B cell (primary cell): Measurements from ENCODE around the gene SDC4. TPM values are rescaled to one million over a fixed set of nuclear protein-coding genes. Genes with fewer than 3 reads are reported as not detected.

ENCODE experiments used
- ATAC-seq: fragments of 200-7000 bp; cut with Tn5 transposase; one replicate; pipeline ENCODE4 v1.10.0; 2021; ENCODE audit warnings: low read depth, mild to moderate bottlenecking, moderate number of reproducible peaks, moderate library complexity
- CTCF ChIA-PET: fragments of 350-600 bp; sonication (Branson Sonifier 250); formaldehyde crosslinking; loops from one replicate; lab custom pipeline; 2021; ENCODE audit warnings: antibody characterized with exemption, inconsistent platforms; lab: Charles Lee
- POLR2A ChIA-PET: fragments of 350-600 bp; sonication (Branson Sonifier 250); formaldehyde crosslinking; loops from one replicate; lab custom pipeline; 2021; ENCODE audit warnings: antibody characterized with exemption; lab: Charles Lee
- DNase-seq: peaks from one replicate; pipeline ENCODE4 v3.0.0; 2013
- H2AFZ ChIP-seq: 2 replicates; pipeline ENCODE4 v1.6.1; 2012; ENCODE audit warnings: mild to moderate bottlenecking, low read depth, low read length; ENCODE audit not compliant: insufficient read depth, poor library complexity, severe bottlenecking
- H3K27ac ChIP-seq, 2 donors: 1 replicate in 1 of 2; 2 replicates in 1 of 2; pipeline ENCODE4 v1.5.1; 2012 to 2013; ENCODE audit warnings: low read length in 2 of 2, mild to moderate bottlenecking in 2 of 2, moderate library complexity in 1 of 2
- H3K27me3 ChIP-seq, 4 experiments: fragments of 200-600 bp in 1 of 4; sonication (generic) in 1 of 4; replicated peaks in 1 of 4; 1 replicate in 2 of 4; 2 replicates in 2 of 4; pipeline versions ENCODE4 v1.6.1 to v1.7.0; 2013 to 2016; ENCODE audit warnings: low read length in 3 of 4, mild to moderate bottlenecking in 2 of 4, mixed read lengths in 1 of 4, moderate library complexity in 1 of 4; ENCODE audit not compliant: insufficient read depth in 4 of 4, control insufficient read depth in 3 of 4; ENCODE audit errors: control extremely low read depth in 1 of 4
- H3K36me3 ChIP-seq, 2 experiments: replicated peaks in 1 of 2; 1 replicate in 1 of 2; 2 replicates in 1 of 2; pipeline versions ENCODE4 v1.6.1 to v1.7.1; 2013; ENCODE audit warnings: low read length in 1 of 2; ENCODE audit not compliant: insufficient read depth in 2 of 2, control insufficient read depth in 1 of 2; ENCODE audit errors: control extremely low read depth in 1 of 2, extremely low read depth in 1 of 2
- H3K4me1 ChIP-seq, 2 donors: fragments of 200-600 bp in 1 of 2; sonication (generic) in 1 of 2; 1 replicate in 1 of 2; 2 replicates in 1 of 2; pipeline versions ENCODE4 v1.5.1 to v1.6.1; 2013 to 2017; ENCODE audit warnings: low read length in 2 of 2; ENCODE audit not compliant: control insufficient read depth in 2 of 2, insufficient read depth in 2 of 2
- H3K4me2 ChIP-seq: replicated peaks from 2 replicates; pipeline ENCODE3; 2012; ENCODE audit warnings: mild to moderate bottlenecking, low read depth, low read length; ENCODE audit not compliant: poor library complexity, severe bottlenecking
- H3K4me3 ChIP-seq, 5 experiments: fragments of 200-600 bp in 1 of 5; sonication (generic) in 1 of 5; 1 replicate in 3 of 5; 2 replicates in 2 of 5; pipeline versions ENCODE4 v1.5.1 to v1.7.0; 2011 to 2016; ENCODE audit warnings: low read length in 4 of 5, mild to moderate bottlenecking in 4 of 5, low read depth in 2 of 5, control low read depth in 1 of 5, moderate library complexity in 1 of 5; ENCODE audit not compliant: insufficient read depth in 1 of 5; ENCODE audit errors: control extremely low read depth in 1 of 5, extremely low read depth in 1 of 5
- H3K79me2 ChIP-seq: fragments of 200-600 bp; sonication (generic); one replicate; pipeline ENCODE4 v1.6.0; 2016; ENCODE audit warnings: low read length; ENCODE audit not compliant: control insufficient read depth, insufficient read depth
- H3K9ac ChIP-seq: fragments of 200-600 bp; sonication (generic); 2 replicates; pipeline ENCODE4 v1.6.1; 2017; ENCODE audit warnings: mild to moderate bottlenecking, low read length, moderate library complexity
- H3K9me3 ChIP-seq, 3 donors: one replicate each; pipeline versions ENCODE4 v1.6.1 to v1.7.1; 2013; ENCODE audit warnings: low read length in 2 of 3; ENCODE audit not compliant: control insufficient read depth in 2 of 3, insufficient read depth in 1 of 3; ENCODE audit errors: control extremely low read depth in 1 of 3
- H4K20me1 ChIP-seq: 2 replicates; pipeline ENCODE4 v1.6.0; 2012; ENCODE audit warnings: mild to moderate bottlenecking, low read length; ENCODE audit not compliant: insufficient read depth, control insufficient read depth, poor library complexity, severe bottlenecking
- H3K27ac Mint-ChIP-seq: one replicate; pipeline ENCODE4 v1.8.0; 2021; ENCODE audit warnings: mixed read lengths
- H3K27me3 Mint-ChIP-seq: one replicate; pipeline ENCODE4 v1.8.0; 2021; ENCODE audit warnings: mixed read lengths
- H3K4me1 Mint-ChIP-seq: one replicate; pipeline ENCODE4 v1.8.0; 2021; ENCODE audit warnings: mixed read lengths
- H3K4me3 Mint-ChIP-seq: one replicate; pipeline ENCODE4 v1.8.0; 2021; ENCODE audit warnings: mixed read lengths
- H3K9me3 Mint-ChIP-seq: one replicate; pipeline ENCODE4 v1.8.0; 2022; ENCODE audit warnings: mixed read lengths; ENCODE audit not compliant: insufficient read depth
- EZH2 ChIP-seq: IDR thresholded peaks from 2 replicates; pipeline ENCODE4 v1.6.1; 2012; ENCODE audit warnings: borderline replicate concordance, low read depth, mild to moderate bottlenecking, moderate library complexity, low read length; ENCODE audit not compliant: insufficient read depth, poor library complexity, severe bottlenecking
- WGBS: methylation state at CpG from one replicate; pipeline ENCODE4 v1.1.5; 2013; ENCODE audit warnings: missing lambda C conversion rate; ENCODE audit not compliant: insufficient coverage; 5-methylcytosine and 5-hydroxymethylcytosine counted together
- intact Hi-C: fragments of 100-400 bp; cut with micrococcal nuclease; formaldehyde crosslinking; loops from one replicate; pipeline ENCODE4 v1.10.0; 2022
- polyA plus RNA-seq: library from polyadenylated mRNA; depleted of rRNA; stranded (reverse); fragments of >200 nt; gene quantifications from 2 replicates; pipeline ENCODE4 v1.2.3, GENCODE V29; 2012
- total RNA-seq, 2 donors: library from RNA; stranded (reverse); fragments of 120-200 nt in 1 of 2; gene quantifications; 1 replicate in 1 of 2; 2 replicates in 1 of 2; pipeline versions ENCODE4 v1.2.3 to v1.2.4, GENCODE V29; 2013 to 2022
- TF ChIP-seq, protein P1 (sequence below): fragments of 200-600 bp; IDR thresholded peaks from one replicate; pipeline ENCODE4 v1.8.0; 2022; ENCODE audit warnings: antibody characterized with exemption, mild to moderate bottlenecking

The SDC4 gene
- total and polyA plus RNA-seq, 2 donors (not counting 1 experiment from before 2014, with no cell fraction given): 0.04 TPM; not detected in 1

DNA sequence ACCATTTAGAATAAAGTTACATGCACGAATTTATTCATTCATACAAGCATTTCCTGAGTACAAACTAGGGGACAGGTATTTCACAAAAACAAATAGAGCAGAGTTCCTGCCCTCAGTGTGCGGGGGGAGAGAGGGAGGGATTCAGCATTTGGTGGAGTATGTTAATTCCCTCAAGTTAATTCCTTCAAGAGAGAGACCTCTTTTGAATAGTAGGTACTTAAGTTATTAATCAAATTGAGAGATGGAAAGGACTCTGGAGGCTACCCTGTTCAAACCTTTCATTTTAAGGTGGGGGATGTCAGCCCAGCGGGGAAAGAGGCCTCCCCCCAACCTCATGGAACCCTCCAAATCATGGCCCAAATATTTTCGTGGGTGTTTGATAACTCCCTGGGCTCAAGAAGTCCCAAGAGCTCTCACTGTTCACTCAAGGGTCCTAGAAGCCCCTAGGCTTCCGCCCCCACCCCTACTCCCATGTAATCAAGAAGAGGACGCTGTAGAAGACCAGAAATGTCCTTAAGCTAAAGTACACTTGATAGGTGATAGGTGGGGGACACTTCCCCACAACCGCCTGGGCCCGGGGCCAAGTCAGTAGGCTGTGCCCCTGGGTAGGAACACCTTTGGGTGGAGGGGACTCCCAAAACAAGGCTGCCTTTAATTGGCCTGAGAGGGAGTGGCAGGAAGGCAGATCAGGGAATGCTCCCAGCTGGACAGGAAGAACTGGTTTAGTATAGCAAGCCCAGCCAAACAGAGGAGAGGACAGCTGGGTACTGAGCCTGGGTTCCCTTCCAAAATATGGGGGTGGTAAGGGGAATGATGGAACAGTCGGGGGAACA is 2.9 kb downstream of the SDC4 start:
- no peak for DNase-seq
- H3K9ac ChIP-seq: no peak overlapping the region
- intact Hi-C loops: no loop called here
- H3K4me1 ChIP-seq: peaks cover 21 to 23% of the 10 kb centered on the region in 2 donors
- Mint-ChIP-seq H3K4me3 (no peak overlapping the region), H3K9me3 (no peaks in the 10 kb centered on the region), H3K4me1 (peaks cover 10% of the 10 kb centered on the region), H3K27ac (no peak overlapping the region), H3K27me3 (peaks cover 22% of the 10 kb centered on the region)
- no peak overlapping the region for H2AFZ ChIP-seq
- 80% methylated on average over 1 of the region's 9 CpGs for WGBS
- H3K36me3 ChIP-seq: no peaks in the 10 kb centered on the region
- no peak overlapping the region for H3K27ac ChIP-seq
- TF ChIP-seq, protein P1, sequence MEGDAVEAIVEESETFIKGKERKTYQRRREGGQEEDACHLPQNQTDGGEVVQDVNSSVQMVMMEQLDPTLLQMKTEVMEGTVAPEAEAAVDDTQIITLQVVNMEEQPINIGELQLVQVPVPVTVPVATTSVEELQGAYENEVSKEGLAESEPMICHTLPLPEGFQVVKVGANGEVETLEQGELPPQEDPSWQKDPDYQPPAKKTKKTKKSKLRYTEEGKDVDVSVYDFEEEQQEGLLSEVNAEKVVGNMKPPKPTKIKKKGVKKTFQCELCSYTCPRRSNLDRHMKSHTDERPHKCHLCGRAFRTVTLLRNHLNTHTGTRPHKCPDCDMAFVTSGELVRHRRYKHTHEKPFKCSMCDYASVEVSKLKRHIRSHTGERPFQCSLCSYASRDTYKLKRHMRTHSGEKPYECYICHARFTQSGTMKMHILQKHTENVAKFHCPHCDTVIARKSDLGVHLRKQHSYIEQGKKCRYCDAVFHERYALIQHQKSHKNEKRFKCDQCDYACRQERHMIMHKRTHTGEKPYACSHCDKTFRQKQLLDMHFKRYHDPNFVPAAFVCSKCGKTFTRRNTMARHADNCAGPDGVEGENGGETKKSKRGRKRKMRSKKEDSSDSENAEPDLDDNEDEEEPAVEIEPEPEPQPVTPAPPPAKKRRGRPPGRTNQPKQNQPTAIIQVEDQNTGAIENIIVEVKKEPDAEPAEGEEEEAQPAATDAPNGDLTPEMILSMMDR: no peak
- no peak for TF ChIP-seq EZH2
- H3K9me3 ChIP-seq: peaks cover 0 to 3% (median 0%) of the 10 kb centered on the region in 3 donors
- no peak for ATAC-seq
- POLR2A ChIA-PET: no interaction called here
- H3K4me3 ChIP-seq: no peak overlapping the region
- peaks cover 0 to 39% (median 6%) of the 10 kb centered on the region in 4 experiments for H3K27me3 ChIP-seq
- no peaks in the 10 kb centered on the region for H4K20me1 ChIP-seq
- no peak overlapping the region for H3K4me2 ChIP-seq
- no peaks in the 10 kb centered on the region for H3K79me2 ChIP-seq
- CTCF ChIA-PET: no interaction called here
